Motor neuron (in vitro differentiated cells): ENCODE measurements around the gene SPAG16. TPM values are rescaled to one million over a fixed set of nuclear protein-coding genes. Genes with fewer than 3 reads are reported as not detected.

Experiments used
- ATAC-seq, 8 experiments: fragments of 200-7000 bp; cut with Tn5 transposase; replicated peaks in 6 of 8; 2 replicates each; pipeline ENCODE4 v1.8.0; 2021; ENCODE audit warnings: mild to moderate bottlenecking in 8 of 8, moderate library complexity in 8 of 8
- H3K27ac ChIP-seq, 2 donors: fragments of 250-450 bp; sonication (Bioruptor Pico); 2 replicates each; pipeline ENCODE4 v1.9.0; 2021; ENCODE audit warnings: antibody characterized with exemption in 2 of 2, mild to moderate bottlenecking in 2 of 2, moderate library complexity in 1 of 2
- H3K4me1 ChIP-seq, 2 donors: fragments of 250-450 bp; sonication (Bioruptor Pico); replicated peaks in 1 of 2; 2 replicates each; pipeline ENCODE4 v1.6.1; 2021; ENCODE audit warnings: antibody characterized with exemption in 2 of 2, mild to moderate bottlenecking in 2 of 2, moderate library complexity in 1 of 2
- H3K4me3 ChIP-seq, 5 donors: fragments of 250-450 bp; sonication (Bioruptor Pico); 2 replicates each; pipeline ENCODE4 v1.9.0; 2021; ENCODE audit warnings: antibody characterized with exemption in 5 of 5, mild to moderate bottlenecking in 5 of 5, moderate library complexity in 4 of 5
- WGBS, 10 experiments: fragments of 450-650 bp; shearing (Covaris generic); methylation state at CpG; one replicate each; pipeline ENCODE4 v1.0.0; 2022; 5-methylcytosine and 5-hydroxymethylcytosine counted together
- in situ Hi-C, 9 experiments: fragments of 400-800 bp; cut with MboI; loops; one replicate each; pipeline ENCODE4 v1.15.0; 2021; ENCODE audit warnings: low sequenced_read_pairs in 9 of 9, low pct_unique_long_range_greater_than_20kb in 2 of 9; ENCODE audit not compliant: unreplicated experiment in 9 of 9
- total RNA-seq, 8 experiments: library from RNA; unstranded; fragments of 300-600 nt; gene quantifications; 2 replicates each; pipeline versions ENCODE4 v1.2.3 to v1.2.4, GENCODE V29; 2022

SPAG16 gene
- total RNA-seq: 100 to 1,000 TPM in 1 of 8 experiments, 10 to 100 TPM in 7; 13.2 to 123 (median 34.7) TPM

DNA sequence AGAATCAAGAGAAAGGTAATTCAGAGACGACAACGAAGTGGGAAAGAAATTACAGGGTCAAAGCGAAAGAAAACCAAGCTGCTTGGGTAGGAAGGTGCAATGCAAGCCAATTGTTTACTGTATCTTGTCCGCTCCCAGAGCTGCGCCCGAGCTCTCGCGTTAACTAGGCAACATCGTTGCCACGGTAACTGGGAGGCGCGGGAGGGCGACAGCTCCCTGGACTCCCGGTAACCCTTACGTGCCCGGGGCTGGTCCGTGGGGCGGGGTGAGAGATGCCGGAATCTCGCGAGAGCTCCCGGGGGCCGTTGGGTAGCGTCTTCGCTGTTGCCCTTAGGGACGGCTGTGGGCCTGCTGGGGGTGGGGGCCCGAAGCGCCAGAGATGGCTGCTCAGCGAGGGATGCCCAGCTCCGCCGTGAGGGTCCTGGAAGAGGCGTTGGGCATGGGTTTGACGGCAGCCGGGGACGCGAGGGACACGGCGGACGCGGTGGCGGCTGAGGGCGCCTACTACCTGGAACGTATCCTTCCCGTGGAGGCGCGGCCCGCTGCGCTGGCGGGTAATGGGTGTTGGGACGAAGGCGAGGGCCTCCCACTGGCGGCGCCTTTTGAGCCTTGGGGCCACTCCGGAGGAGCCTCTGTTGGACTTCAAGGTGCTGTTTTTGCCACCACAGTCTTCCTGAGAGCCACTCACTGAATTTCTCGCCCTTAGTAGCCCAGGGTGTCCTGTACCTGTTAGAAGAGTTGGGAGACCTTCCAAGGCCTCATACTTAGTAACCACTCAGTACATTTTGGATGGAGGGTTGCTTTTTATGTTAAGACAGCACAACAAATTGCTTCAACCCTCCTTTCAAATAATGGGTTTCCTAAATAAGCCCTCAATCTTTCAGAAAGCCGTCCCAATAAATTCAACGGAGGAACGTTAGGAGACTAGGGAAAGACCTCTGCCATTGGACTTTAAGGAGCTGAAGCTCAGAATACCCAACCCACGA, at the start of gene SPAG16:
Gene SPAG16, plus strand, starts transcription at position 360 of the 986 bp plus-strand sequence.
- ATAC-seq: peak; percentile 96 to 99 (median 98)
- in situ Hi-C loops: no loop called here
- Histone ChIP-seq H3K4me3 (peak within 1 kb of the TSS; percentile 67 to 85 (median 75)), H3K4me1 (peaks cover 4 to 10% of the 10 kb centered on the region in 2 donors), H3K27ac (peak within 1 kb of the TSS; percentile 74 to 85)
- WGBS, 10 experiments: 0 to 6% (median 2%) methylated on average over 1 to 29 of the region's 59 CpGs; no CpG with 5 or more reads in 2 of the 10 experiments

DNA sequence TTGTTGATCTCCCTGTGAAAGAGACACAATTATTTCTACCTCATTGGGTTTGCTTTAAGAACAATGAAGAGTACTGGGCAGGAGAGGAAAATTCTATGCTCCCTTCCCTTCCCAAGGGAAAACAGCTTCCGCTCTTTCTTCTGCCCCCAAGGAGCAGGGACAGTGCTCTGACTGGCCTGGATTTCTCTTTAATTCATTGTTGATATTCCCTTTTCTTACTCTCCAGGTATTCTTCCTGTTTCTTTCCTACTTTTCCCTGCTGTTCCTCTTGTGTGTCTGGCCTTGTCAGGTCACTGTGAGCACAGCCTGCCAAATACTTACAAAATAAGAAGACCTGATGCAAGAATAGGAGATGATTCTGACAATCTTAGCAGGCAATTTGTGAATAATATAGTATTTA, 49.6 kb upstream of the SPAG16 start:
- in situ Hi-C loops: no loop called here
- peak in 4 of 8 experiments; percentile 28 to 52 (median 46) for ATAC-seq
- peaks cover 3 to 6% of the 10 kb centered on the region in 2 donors for H3K4me1 ChIP-seq
- no peak overlapping the region for H3K27ac ChIP-seq
- no peak overlapping the region for H3K4me3 ChIP-seq
- WGBS, 10 experiments: 0 to 100% (median 67%) methylated on average over 1 of the region's 1 CpG; no CpG with 5 or more reads in 1 of the 10 experiments

- H3K27ac ChIP-seq: no peak overlapping the region
- WGBS, 10 experiments: 40 to 94% (median 57%) methylated on average over 1 of the region's 1 CpG; no CpG with 5 or more reads in 2 of the 10 experiments
- no peak overlapping the region for H3K4me3 ChIP-seq
- H3K4me1 ChIP-seq: peaks cover 3 to 6% of the 10 kb centered on the region in 2 donors
- in situ Hi-C loops: no loop called here
- ATAC-seq: no peak
Observed at GRCh38 chr2:213235741-213236140, 48.5 kb upstream of the SPAG16 start.

GRCh38 chr2:213237251-213237650, 47.0 kb upstream of the SPAG16 start:
- no peak overlapping the region for H3K4me3 ChIP-seq
- no peak for ATAC-seq
- in situ Hi-C loops: no loop called here
- 0 to 89% (median 60%) methylated on average over 1 of the region's 1 CpG; no CpG with 5 or more reads in 1 of the 10 experiments for WGBS, 10 experiments
- peaks cover 3 to 6% of the 10 kb centered on the region in 2 donors for H3K4me1 ChIP-seq
- H3K27ac ChIP-seq: no peak overlapping the region

GRCh38 chr2:213237787-213238186, 46.5 kb upstream of the SPAG16 start:
- no peak overlapping the region for H3K27ac ChIP-seq
- WGBS, 10 experiments: 23 to 100% (median 85%) methylated on average over 2 of the region's 2 CpGs
- peaks cover 3 to 6% of the 10 kb centered on the region in 2 donors for H3K4me1 ChIP-seq
- in situ Hi-C loops: no loop called here
- no peak overlapping the region for H3K4me3 ChIP-seq
- no peak for ATAC-seq

GRCh38 chr2:213238753-213239495, 45.3 kb upstream of the SPAG16 start:
- H3K4me1 ChIP-seq: peaks cover 0 to 3% of the 10 kb centered on the region in 2 donors
- in situ Hi-C loops: no loop called here
- no peak overlapping the region for H3K27ac ChIP-seq
- 0 to 83% (median 68%) methylated on average over 1 to 3 of the region's 3 CpGs for WGBS, 10 experiments
- no peak overlapping the region for H3K4me3 ChIP-seq
- ATAC-seq: no peak

DNA sequence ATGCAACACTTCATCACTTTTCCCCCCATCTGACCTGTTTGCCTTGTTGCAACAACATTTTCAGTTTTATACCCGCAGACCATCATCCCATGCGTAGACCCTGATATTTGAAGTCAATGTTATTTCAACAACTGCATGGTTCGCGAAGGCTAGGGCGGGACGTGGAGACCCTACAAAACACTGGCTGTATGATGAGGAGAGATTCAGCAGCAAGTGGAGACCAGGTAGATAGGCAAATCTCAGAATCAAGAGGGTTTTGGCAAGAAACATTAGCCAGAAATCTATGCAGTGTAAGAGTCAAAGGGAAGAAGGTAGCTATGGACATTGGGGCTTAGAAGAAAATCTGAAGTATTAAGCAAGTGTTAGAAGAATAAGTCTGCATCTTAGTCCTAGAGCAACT, 42.4 kb upstream of the SPAG16 start:
- no peaks in the 10 kb centered on the region for H3K4me1 ChIP-seq
- no peak overlapping the region for H3K27ac ChIP-seq
- H3K4me3 ChIP-seq: no peak overlapping the region
- in situ Hi-C loops: no loop called here
- 83 to 100% (median 94%) methylated on average over 1 to 6 of the region's 6 CpGs for WGBS, 10 experiments
- no peak for ATAC-seq

- in situ Hi-C loops: no loop called here
- H3K4me3 ChIP-seq: no peak overlapping the region
- WGBS, 10 experiments: 63 to 100% (median 94%) methylated on average over 1 of the region's 1 CpG; no CpG with 5 or more reads in 1 of the 10 experiments
- H3K4me1 ChIP-seq: no peaks in the 10 kb centered on the region
- H3K27ac ChIP-seq: no peak overlapping the region
- no peak for ATAC-seq
Observed at GRCh38 chr2:213242653-213243052, 41.6 kb upstream of the SPAG16 start.

DNA sequence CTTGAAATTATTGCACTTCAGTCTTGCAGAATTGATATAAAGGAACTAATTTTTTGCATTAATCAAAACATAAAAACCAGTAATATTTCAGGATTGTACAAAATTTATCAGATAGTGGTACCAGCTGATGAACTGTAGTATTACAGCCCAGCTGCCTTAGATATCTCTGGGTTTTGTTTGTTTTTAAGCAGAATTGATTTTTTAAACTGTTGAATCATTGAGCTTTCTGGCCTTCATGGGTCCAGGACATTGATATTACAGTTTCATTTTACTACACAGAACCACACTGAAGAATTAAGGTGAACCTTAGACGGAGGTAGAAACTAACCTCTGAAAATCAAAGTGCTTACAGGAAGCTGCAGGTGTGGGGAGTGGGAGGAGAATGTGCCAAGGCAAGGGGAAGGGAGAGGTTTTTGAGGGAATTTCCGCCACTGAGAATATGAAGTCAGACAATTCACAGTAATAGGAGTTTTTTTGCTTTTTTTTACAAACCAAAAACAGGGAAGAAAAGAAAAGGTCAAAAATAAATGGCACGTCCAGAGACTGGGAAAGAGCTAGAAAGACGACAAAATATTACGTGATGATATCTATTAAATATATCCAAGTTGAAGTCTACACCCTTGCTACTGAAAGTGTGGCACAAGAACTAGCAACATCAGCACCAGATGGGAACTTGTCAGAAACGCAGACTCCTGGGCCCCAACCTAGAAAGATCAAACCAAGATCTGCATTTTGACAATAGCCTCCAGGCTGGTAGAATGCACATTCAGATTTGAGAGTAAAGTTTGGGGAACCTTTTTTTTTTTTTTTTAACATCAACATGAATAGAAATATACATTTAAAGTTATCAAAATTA, 40.8 kb upstream of the SPAG16 start:
- no peak for ATAC-seq
- H3K4me3 ChIP-seq: no peak overlapping the region
- no peak overlapping the region for H3K27ac ChIP-seq
- H3K4me1 ChIP-seq: no peaks in the 10 kb centered on the region
- in situ Hi-C loops: no loop called here
- 59 to 89% (median 82%) methylated on average over 1 to 6 of the region's 6 CpGs for WGBS, 10 experiments

DNA sequence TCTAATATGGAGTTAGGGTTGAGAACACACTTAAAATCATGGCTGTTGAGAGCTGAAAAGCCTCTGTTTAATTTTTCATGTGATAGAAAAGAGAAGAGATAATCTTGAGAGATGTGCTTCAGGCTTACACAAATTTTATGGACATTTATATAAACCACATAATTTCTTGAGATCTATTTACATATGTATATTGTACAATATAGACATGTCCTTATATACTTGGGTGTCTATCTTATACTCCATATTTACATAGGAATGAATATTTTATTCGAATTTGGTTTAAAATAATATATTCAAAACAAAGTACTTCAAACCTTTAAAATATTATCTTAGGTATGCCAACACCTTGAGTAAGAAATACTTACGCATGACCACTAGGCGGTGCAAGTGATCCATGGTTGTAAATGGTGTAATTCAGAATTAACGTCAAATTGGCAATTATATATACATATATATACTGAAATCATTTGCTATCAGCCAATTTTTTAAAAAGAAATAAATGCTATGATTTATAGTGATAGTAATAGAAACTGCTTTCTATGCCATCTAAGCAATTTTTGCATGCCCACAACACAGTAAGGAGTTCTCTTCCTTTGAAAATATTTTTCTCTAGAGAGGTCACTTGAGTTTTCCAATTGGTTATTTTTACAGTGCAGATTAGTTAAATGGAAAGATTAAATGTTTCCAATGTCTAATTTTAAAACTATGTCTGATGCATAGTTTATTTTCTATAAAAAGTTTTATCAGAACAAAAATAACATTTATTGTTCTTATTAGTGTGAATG, 37.6 kb upstream of the SPAG16 start:
- peak in 3 of 8 experiments; percentile 20 to 92 (median 20) for ATAC-seq
- Histone ChIP-seq H3K27ac (no peak overlapping the region), H3K4me3 (no peak overlapping the region), H3K4me1 (peaks cover under 1% of the 10 kb centered on the region in 2 donors)
- 0 to 23% (median 9%) methylated on average over 3 to 4 of the region's 4 CpGs; no CpG with 5 or more reads in 2 of the 10 experiments for WGBS, 10 experiments
- in situ Hi-C loops: no loop called here

- H3K4me1 ChIP-seq: peaks cover 2 to 9% of the 10 kb centered on the region in 2 donors
- no peak overlapping the region for H3K27ac ChIP-seq
- in situ Hi-C loops: no loop called here
- 25 to 93% (median 79%) methylated on average over 2 to 4 of the region's 4 CpGs for WGBS, 10 experiments
- no peak for ATAC-seq
- H3K4me3 ChIP-seq: no peak overlapping the region
Observed at GRCh38 chr2:213247566-213247965, 36.7 kb upstream of the SPAG16 start.

DNA sequence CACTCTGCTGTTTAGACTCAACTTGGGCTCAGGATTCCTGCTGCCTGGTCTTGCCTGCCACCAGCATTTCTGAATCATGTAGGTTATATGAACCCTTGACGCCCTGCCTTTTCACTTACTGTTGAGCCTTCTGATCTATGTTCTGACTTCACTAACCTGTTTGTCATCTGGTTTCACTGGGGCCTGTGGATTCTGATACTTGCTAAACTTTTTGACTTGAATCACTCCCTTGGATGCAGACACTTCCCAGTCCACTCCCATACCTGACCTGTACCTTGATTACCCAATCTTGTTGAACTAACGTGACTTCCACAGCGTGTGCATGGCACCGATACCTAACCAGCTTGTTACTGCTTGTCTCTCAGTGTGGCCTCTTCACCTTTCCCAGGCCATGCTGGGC, 35.6 kb upstream of the SPAG16 start:
- no peak overlapping the region for H3K27ac ChIP-seq
- no peak overlapping the region for H3K4me3 ChIP-seq
- H3K4me1 ChIP-seq: peaks cover 2 to 10% of the 10 kb centered on the region in 2 donors
- in situ Hi-C loops: no loop called here
- 71 to 100% (median 94%) methylated on average over 1 to 4 of the region's 4 CpGs; no CpG with 5 or more reads in 2 of the 10 experiments for WGBS, 10 experiments
- no peak for ATAC-seq
